Nephron (organoid): ENCODE measurements around the gene TMIGD1.

Experiments
- H3K27ac Mint-ChIP-seq, 3 experiments: 2 replicates each; pipeline ENCODE4 v1.8.0; 2020; ENCODE audit warnings: mixed read lengths in 3 of 3, mild to moderate bottlenecking in 2 of 3, moderate library complexity in 1 of 3
- H3K27me3 Mint-ChIP-seq: 2 replicates; pipeline ENCODE4 v1.8.0; 2021; ENCODE audit warnings: low read depth, mild to moderate bottlenecking, moderate library complexity, mixed read lengths
- H3K36me3 Mint-ChIP-seq: 2 replicates; pipeline ENCODE4 v1.8.0; 2020; ENCODE audit warnings: low read depth, mixed read lengths
- H3K4me1 Mint-ChIP-seq: 2 replicates; pipeline ENCODE4 v1.8.0; 2020; ENCODE audit warnings: mixed read lengths
- H3K4me3 Mint-ChIP-seq, 3 experiments: 2 replicates each; pipeline ENCODE4 v1.8.0; 2020; ENCODE audit warnings: mild to moderate bottlenecking in 3 of 3, mixed read lengths in 3 of 3, moderate library complexity in 2 of 3
- H3K9me3 Mint-ChIP-seq: 2 replicates; pipeline ENCODE4 v1.8.0; 2020; ENCODE audit warnings: mixed read lengths
- TF ChIP-seq, protein P1 (sequence below), 3 experiments: fragments of 200-600 bp; sonication (generic); IDR thresholded peaks; one replicate each; pipeline ENCODE4 v1.5.0; 2021; ENCODE audit warnings: antibody characterized with exemption in 3 of 3; ENCODE audit not compliant: unreplicated experiment in 3 of 3

The TMIGD1 gene

DNA sequence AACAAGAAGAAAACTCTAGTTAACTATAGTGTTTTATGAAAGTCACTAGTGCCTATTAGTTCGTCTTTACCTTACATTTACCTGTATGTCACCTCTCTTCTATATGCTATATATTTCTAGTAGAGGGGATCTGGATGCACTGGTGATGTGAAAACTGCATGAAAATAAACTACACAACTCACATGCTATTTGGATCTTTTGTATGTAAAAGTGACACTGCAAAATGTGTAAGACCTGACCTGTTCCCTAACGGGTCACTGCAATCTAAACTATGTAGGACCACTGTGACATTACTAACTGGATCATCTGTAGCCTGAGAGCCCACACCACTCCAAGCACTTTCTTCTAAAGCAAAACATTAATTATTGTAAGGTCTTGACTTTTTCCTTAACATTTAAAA is 43.8 kb downstream of the TMIGD1 start:
- Mint-ChIP-seq H3K27ac (no peak overlapping the region), H3K4me3 (peak overlapping the region; percentile 93 to 99 (median 96)), H3K4me1 (peaks cover 19% of the 10 kb centered on the region), H3K9me3 (no peaks in the 10 kb centered on the region), H3K36me3 (peaks cover 25% of the 10 kb centered on the region), H3K27me3 (no peaks in the 10 kb centered on the region)
- TF ChIP-seq, protein P1, sequence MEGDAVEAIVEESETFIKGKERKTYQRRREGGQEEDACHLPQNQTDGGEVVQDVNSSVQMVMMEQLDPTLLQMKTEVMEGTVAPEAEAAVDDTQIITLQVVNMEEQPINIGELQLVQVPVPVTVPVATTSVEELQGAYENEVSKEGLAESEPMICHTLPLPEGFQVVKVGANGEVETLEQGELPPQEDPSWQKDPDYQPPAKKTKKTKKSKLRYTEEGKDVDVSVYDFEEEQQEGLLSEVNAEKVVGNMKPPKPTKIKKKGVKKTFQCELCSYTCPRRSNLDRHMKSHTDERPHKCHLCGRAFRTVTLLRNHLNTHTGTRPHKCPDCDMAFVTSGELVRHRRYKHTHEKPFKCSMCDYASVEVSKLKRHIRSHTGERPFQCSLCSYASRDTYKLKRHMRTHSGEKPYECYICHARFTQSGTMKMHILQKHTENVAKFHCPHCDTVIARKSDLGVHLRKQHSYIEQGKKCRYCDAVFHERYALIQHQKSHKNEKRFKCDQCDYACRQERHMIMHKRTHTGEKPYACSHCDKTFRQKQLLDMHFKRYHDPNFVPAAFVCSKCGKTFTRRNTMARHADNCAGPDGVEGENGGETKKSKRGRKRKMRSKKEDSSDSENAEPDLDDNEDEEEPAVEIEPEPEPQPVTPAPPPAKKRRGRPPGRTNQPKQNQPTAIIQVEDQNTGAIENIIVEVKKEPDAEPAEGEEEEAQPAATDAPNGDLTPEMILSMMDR (IDR thresholded peaks at IDR 0.05; ENCODE audit: unreplicated experiment in 3 of 3) = no peak

- Mint-ChIP-seq H3K9me3 (no peaks in the 10 kb centered on the region), H3K27ac (no peak overlapping the region), H3K36me3 (peaks cover 47% of the 10 kb centered on the region), H3K4me1 (no peaks in the 10 kb centered on the region), H3K27me3 (no peaks in the 10 kb centered on the region), H3K4me3 (no peak overlapping the region)
- TF ChIP-seq, protein P1 (IDR thresholded peaks at IDR 0.05; ENCODE audit: unreplicated experiment in 3 of 3) = no peak
Observed at GRCh38 chr17:30279156-30279555, 54.7 kb downstream of the TMIGD1 start.

DNA sequence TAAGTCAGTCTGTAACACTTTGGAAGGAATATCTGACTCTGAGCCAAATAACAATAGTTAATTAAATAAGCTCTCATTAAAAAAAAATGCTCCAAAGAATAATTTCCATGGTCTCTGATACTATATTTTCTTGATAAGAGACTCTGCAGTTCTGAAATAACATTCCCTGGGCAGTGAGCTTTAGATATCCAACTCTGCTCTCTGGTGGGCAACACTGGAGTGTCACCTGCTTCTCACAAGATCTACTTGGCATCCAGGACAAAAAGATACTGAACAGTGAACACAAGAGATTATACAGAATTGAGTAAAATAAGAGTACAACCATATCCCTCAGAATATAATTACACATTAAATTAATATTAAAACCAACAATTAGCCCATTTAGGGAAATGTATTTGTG is 55.8 kb downstream of the TMIGD1 start:
- Mint-ChIP-seq H3K9me3 (no peaks in the 10 kb centered on the region), H3K4me1 (no peaks in the 10 kb centered on the region), H3K27ac (no peak overlapping the region), H3K27me3 (no peaks in the 10 kb centered on the region), H3K36me3 (peaks cover 49% of the 10 kb centered on the region), H3K4me3 (no peak overlapping the region)
- TF ChIP-seq, protein P1 (IDR thresholded peaks at IDR 0.05; ENCODE audit: unreplicated experiment in 3 of 3) = peak; percentile 58 to 63 (median 62)

GRCh38 chr17:30275911-30276310 is 57.9 kb downstream of the TMIGD1 start:
- H3K4me3 Mint-ChIP-seq = no peak overlapping the region
- TF ChIP-seq, protein P1 (IDR thresholded peaks at IDR 0.05; ENCODE audit: unreplicated experiment in 3 of 3) = no peak
- H3K27me3 Mint-ChIP-seq = no peaks in the 10 kb centered on the region
- no peaks in the 10 kb centered on the region for H3K4me1 Mint-ChIP-seq
- H3K36me3 Mint-ChIP-seq = peaks cover 62% of the 10 kb centered on the region
- H3K9me3 Mint-ChIP-seq = no peaks in the 10 kb centered on the region
- no peak overlapping the region for H3K27ac Mint-ChIP-seq

- no peaks in the 10 kb centered on the region for H3K9me3 Mint-ChIP-seq
- H3K27me3 Mint-ChIP-seq = no peaks in the 10 kb centered on the region
- H3K36me3 Mint-ChIP-seq = peaks cover 62% of the 10 kb centered on the region
- H3K4me3 Mint-ChIP-seq = no peak overlapping the region
- no peak overlapping the region for H3K27ac Mint-ChIP-seq
- no peaks in the 10 kb centered on the region for H3K4me1 Mint-ChIP-seq
- TF ChIP-seq, protein P1 (IDR thresholded peaks at IDR 0.05; ENCODE audit: unreplicated experiment in 3 of 3) = no peak
Observed at GRCh38 chr17:30274887-30275286, 59.0 kb downstream of the TMIGD1 start.

DNA sequence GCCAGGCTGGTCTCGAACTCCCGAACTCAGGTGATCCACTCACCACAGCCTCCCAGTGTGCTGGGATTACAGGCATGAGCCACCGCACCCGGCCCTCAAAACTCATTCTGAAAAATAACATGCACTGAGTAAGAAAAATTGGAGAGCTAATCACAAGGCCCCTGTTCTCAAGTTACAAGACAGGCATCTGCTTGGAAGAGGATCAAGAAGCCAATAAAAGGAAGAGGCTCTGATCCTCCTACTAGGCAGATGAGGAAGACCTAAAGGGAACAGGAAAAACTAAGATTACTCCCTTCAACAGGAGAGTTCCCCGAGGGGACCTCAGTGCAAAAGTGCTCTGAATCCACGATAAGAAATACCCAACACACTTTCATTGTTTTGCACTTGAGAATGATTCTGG is 60.5 kb downstream of the TMIGD1 start:
- TF ChIP-seq, protein P1 (IDR thresholded peaks at IDR 0.05; ENCODE audit: unreplicated experiment in 3 of 3) = no peak
- Mint-ChIP-seq H3K4me1 (no peaks in the 10 kb centered on the region), H3K27ac (no peak overlapping the region), H3K36me3 (peaks cover 62% of the 10 kb centered on the region), H3K4me3 (no peak overlapping the region), H3K27me3 (no peaks in the 10 kb centered on the region), H3K9me3 (no peaks in the 10 kb centered on the region)
